Activated naive CD8-positive, alpha-beta T cell (primary cell): ENCODE measurements around the gene NPAS3.

ENCODE experiments used
- H3K27ac Mint-ChIP-seq: one replicate; pipeline ENCODE4 v1.8.0; 2021; ENCODE audit warnings: mixed read lengths
- H3K27me3 Mint-ChIP-seq: one replicate; pipeline ENCODE4 v1.8.0; 2021; ENCODE audit warnings: mixed read lengths
- H3K36me3 Mint-ChIP-seq: one replicate; pipeline ENCODE4 v1.8.0; 2021; ENCODE audit warnings: mixed read lengths
- H3K4me1 Mint-ChIP-seq: one replicate; pipeline ENCODE4 v1.8.0; 2021; ENCODE audit warnings: low read depth, mixed read lengths
- H3K4me3 Mint-ChIP-seq: one replicate; pipeline ENCODE4 v1.8.0; 2021; ENCODE audit warnings: mild to moderate bottlenecking, mixed read lengths
- H3K9me3 Mint-ChIP-seq: one replicate; pipeline ENCODE4 v1.8.0; 2021; ENCODE audit warnings: low read depth, mixed read lengths

NPAS3 gene

GRCh38 chr14:33413381-33413780 lies 474.7 kb downstream of the NPAS3 start:
- Mint-ChIP-seq H3K36me3 (no peaks in the 10 kb centered on the region), H3K4me1 (no peaks in the 10 kb centered on the region), H3K27me3 (peaks cover 1% of the 10 kb centered on the region), H3K9me3 (no peaks in the 10 kb centered on the region), H3K27ac (no peak overlapping the region), H3K4me3 (no peak overlapping the region)

GRCh38 chr14:33414041-33414440 lies 475.4 kb downstream of the NPAS3 start:
- Mint-ChIP-seq H3K27ac (no peak overlapping the region), H3K27me3 (peaks cover 1% of the 10 kb centered on the region), H3K36me3 (no peaks in the 10 kb centered on the region), H3K4me3 (no peak overlapping the region), H3K4me1 (no peaks in the 10 kb centered on the region), H3K9me3 (no peaks in the 10 kb centered on the region)

- Mint-ChIP-seq H3K9me3 (no peaks in the 10 kb centered on the region), H3K27ac (no peak overlapping the region)
Observed at GRCh38 chr14:33420051-33420627, 481.5 kb downstream of the NPAS3 start.

GRCh38 chr14:33430414-33431035 lies 491.8 kb downstream of the NPAS3 start:
- H3K4me3 Mint-ChIP-seq: no peak overlapping the region

More at GRCh38 chr14:33420051-33420627, 481.5 kb downstream of the NPAS3 start:
- Mint-ChIP-seq H3K27me3 (no peaks in the 10 kb centered on the region), H3K36me3 (no peaks in the 10 kb centered on the region), H3K4me3 (no peak overlapping the region), H3K4me1 (no peaks in the 10 kb centered on the region)

DNA sequence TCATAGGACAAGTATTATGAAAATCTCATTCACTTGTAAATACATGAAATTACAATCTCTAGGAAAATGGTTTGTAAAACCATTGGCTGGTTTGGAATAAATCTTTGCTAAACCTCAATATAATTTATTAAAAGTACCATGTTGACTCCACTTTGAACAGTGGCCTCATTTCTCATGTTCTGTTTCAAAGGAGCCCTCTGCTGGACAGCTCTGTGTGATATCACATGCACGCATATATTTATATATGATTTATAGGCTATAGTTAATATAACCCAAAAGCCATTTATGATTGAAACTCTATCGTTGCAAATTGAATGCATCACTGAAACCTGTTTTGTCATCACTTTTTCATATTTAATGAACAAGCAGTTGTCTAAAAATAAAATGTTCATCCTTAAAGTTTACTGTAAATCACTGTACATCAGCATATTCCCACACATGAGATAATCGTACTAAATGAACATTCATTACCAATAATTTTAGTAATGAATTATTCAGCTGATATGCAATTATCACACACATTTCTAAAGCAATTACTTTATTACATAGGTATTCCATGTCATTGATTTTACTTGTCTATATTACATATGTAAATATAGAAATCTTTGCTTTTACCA lies 493.8 kb downstream of the NPAS3 start:
- no peaks in the 10 kb centered on the region for H3K9me3 Mint-ChIP-seq
- H3K4me3 Mint-ChIP-seq: no peak overlapping the region
- no peaks in the 10 kb centered on the region for H3K27me3 Mint-ChIP-seq
- H3K27ac Mint-ChIP-seq: no peak overlapping the region
- H3K36me3 Mint-ChIP-seq: no peaks in the 10 kb centered on the region
- peaks cover 7% of the 10 kb centered on the region for H3K4me1 Mint-ChIP-seq

More at GRCh38 chr14:33430414-33431035, 491.8 kb downstream of the NPAS3 start:
- Mint-ChIP-seq H3K27me3 (no peaks in the 10 kb centered on the region), H3K4me1 (no peaks in the 10 kb centered on the region), H3K27ac (no peak overlapping the region), H3K36me3 (no peaks in the 10 kb centered on the region), H3K9me3 (no peaks in the 10 kb centered on the region)

DNA sequence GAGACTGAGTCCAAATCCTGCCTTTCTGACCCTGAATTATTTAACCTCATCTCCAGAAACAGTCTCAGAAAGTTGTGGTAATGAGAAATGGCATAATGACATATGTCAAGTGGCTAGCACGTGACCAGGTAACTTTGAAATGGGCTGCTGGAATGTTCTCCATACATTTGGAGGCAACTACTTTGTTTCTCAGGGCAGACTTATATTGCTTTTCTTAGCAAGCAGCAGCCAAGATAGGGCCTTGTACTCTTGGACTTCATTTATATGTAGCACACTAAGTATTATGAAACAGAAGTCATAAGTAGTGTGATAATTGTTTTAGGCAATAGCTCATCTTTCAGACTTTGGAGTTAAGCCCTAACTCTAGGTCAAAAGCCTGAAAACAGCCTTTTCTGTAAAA lies 494.7 kb downstream of the NPAS3 start:
- no peak overlapping the region for H3K27ac Mint-ChIP-seq
- no peaks in the 10 kb centered on the region for H3K27me3 Mint-ChIP-seq
- peaks cover 7% of the 10 kb centered on the region for H3K4me1 Mint-ChIP-seq
- no peaks in the 10 kb centered on the region for H3K36me3 Mint-ChIP-seq
- H3K9me3 Mint-ChIP-seq: no peaks in the 10 kb centered on the region
- no peak overlapping the region for H3K4me3 Mint-ChIP-seq

- Mint-ChIP-seq H3K4me1 (peaks cover 7% of the 10 kb centered on the region), H3K9me3 (no peaks in the 10 kb centered on the region), H3K27ac (no peak overlapping the region)
Observed at GRCh38 chr14:33435911-33436689, 497.4 kb downstream of the NPAS3 start.

GRCh38 chr14:33441633-33442032 lies 503.0 kb downstream of the NPAS3 start:
- H3K9me3 Mint-ChIP-seq: no peaks in the 10 kb centered on the region
- no peak overlapping the region for H3K27ac Mint-ChIP-seq
- no peak overlapping the region for H3K4me3 Mint-ChIP-seq
- no peaks in the 10 kb centered on the region for H3K4me1 Mint-ChIP-seq
- H3K36me3 Mint-ChIP-seq: no peaks in the 10 kb centered on the region
- H3K27me3 Mint-ChIP-seq: no peaks in the 10 kb centered on the region

More at GRCh38 chr14:33435911-33436689, 497.4 kb downstream of the NPAS3 start:
- Mint-ChIP-seq H3K36me3 (no peaks in the 10 kb centered on the region), H3K4me3 (no peak overlapping the region), H3K27me3 (no peaks in the 10 kb centered on the region)

DNA sequence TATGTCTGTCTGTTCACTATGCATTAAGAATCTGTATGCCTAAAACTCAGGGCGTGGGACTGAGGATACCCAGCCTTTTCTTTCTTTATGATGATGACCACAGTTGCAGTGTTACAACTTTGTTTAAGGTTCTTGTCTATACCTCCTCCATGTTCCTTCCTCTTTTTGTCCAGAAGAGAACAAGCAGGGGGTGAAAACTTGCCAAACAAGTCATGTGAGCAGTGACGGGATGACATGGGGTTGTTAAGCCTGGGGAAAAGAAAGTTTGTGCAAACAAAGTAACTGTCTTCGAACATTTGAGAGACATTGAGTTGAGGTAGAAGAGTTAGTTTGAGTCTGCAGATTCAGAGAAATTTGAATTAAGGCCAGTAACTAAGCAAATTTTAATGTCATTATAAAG lies 505.5 kb downstream of the NPAS3 start:
- Mint-ChIP-seq H3K4me3 (no peak overlapping the region), H3K27ac (no peak overlapping the region), H3K4me1 (no peaks in the 10 kb centered on the region), H3K36me3 (no peaks in the 10 kb centered on the region), H3K27me3 (no peaks in the 10 kb centered on the region), H3K9me3 (no peaks in the 10 kb centered on the region)

GRCh38 chr14:33449268-33449667 lies 510.6 kb downstream of the NPAS3 start:
- Mint-ChIP-seq H3K27me3 (no peaks in the 10 kb centered on the region), H3K9me3 (no peaks in the 10 kb centered on the region), H3K4me1 (peaks cover under 1% of the 10 kb centered on the region), H3K36me3 (no peaks in the 10 kb centered on the region), H3K4me3 (no peak overlapping the region), H3K27ac (no peak overlapping the region)

- H3K4me1 Mint-ChIP-seq: peaks cover 6% of the 10 kb centered on the region
- H3K27me3 Mint-ChIP-seq: no peaks in the 10 kb centered on the region
- H3K36me3 Mint-ChIP-seq: no peaks in the 10 kb centered on the region
- no peak overlapping the region for H3K4me3 Mint-ChIP-seq
- no peaks in the 10 kb centered on the region for H3K9me3 Mint-ChIP-seq
- no peak overlapping the region for H3K27ac Mint-ChIP-seq
Observed at GRCh38 chr14:33449703-33450395, 511.2 kb downstream of the NPAS3 start.

DNA sequence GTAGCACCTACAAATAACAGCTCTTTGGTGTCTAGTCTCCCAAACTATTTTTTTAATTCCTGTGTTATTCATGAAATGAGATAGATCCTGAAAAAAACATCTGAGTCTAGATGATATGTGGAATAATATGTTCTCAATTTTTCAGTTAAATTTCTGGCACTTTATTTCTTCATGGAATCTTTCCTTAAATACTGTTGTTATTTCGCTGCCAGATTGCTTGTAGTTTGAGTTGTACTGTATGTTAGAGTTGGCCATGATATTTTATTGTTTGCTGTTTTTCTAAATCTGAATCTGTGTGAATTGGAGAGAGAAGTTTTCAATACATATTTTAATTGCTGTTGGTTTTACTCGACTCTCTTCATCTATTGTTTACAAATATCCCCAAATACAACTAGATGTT lies 511.7 kb downstream of the NPAS3 start:
- H3K9me3 Mint-ChIP-seq: no peaks in the 10 kb centered on the region
- no peaks in the 10 kb centered on the region for H3K36me3 Mint-ChIP-seq
- peaks cover 6% of the 10 kb centered on the region for H3K4me1 Mint-ChIP-seq
- no peaks in the 10 kb centered on the region for H3K27me3 Mint-ChIP-seq
- no peak overlapping the region for H3K27ac Mint-ChIP-seq
- no peak overlapping the region for H3K4me3 Mint-ChIP-seq

DNA sequence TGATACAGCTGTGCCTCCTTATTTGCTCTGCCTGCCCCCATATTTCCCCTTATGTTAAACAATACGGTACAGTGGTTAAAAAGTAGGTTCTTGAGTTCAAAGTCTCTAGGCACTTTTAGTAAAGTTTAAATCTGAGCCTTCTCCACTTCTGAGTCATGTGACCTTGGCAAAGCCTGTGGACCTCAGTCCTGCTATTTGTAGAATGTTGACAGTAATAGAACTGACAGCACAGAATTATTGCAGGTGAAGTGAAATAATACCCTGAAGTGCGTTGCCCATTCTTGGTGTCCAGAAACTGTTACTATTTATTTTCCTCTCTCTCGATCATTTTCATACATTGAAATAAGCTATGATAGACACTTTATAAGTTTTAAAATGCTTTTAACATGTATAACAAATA lies 512.5 kb downstream of the NPAS3 start:
- Mint-ChIP-seq H3K4me3 (no peak overlapping the region), H3K27me3 (no peaks in the 10 kb centered on the region), H3K36me3 (no peaks in the 10 kb centered on the region), H3K4me1 (peaks cover 6% of the 10 kb centered on the region), H3K9me3 (no peaks in the 10 kb centered on the region), H3K27ac (no peak overlapping the region)

DNA sequence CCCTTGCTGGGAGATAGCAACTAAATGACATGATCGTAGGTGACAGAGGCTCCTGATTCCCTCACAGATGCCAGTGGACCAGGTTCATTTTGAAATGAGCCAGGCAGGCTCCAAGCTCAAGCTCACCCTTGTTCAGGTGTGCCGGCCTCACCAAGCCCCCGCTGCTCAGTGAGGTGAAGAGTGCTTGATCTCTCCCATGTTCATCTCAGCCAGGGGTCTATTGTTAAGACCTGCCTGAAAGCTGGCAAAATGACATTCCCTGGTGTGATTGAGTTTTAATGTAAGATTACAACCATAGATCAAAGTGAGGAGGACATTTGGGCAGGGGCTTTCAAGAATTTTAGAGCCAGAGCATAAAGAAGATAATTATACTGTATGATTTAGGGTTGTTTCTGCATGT lies 514.3 kb downstream of the NPAS3 start:
- Mint-ChIP-seq H3K36me3 (no peaks in the 10 kb centered on the region), H3K4me1 (peaks cover 6% of the 10 kb centered on the region), H3K4me3 (no peak overlapping the region), H3K27me3 (no peaks in the 10 kb centered on the region), H3K9me3 (no peaks in the 10 kb centered on the region), H3K27ac (no peak overlapping the region)
